ENCODE data around the gene HHAT.
A peak's percentile ranks its signal among the peaks of the same experiment; 100 is the strongest.
"Not testable (repeated sequence)": the region's sequence is repeated elsewhere in the genome, so short reads cannot be mapped to it uniquely, and the experiment has no call there.

Gene HHAT

GRCh38 chr1:210385228-210385627 is 56.5 kb downstream of the HHAT start:
- no peak for DNase-seq (ENCODE audit: low read depth in 1 of 2, low spot score in 1 of 2)

- no peak for DNase-seq (ENCODE audit: low read depth in 1 of 2, low spot score in 1 of 2)
Measured at GRCh38 chr1:210394281-210394821, 65.6 kb downstream of the HHAT start.

GRCh38 chr1:210396541-210396940 is 67.8 kb downstream of the HHAT start:
- no peak for DNase-seq (ENCODE audit: low read depth in 1 of 2, low spot score in 1 of 2)

- no peak for DNase-seq (ENCODE audit: low read depth in 1 of 2, low spot score in 1 of 2)
Measured at GRCh38 chr1:210397252-210397651, 68.5 kb downstream of the HHAT start.

GRCh38 chr1:210397681-210398080 is 69.0 kb downstream of the HHAT start:
- no peak for DNase-seq (ENCODE audit: low read depth in 1 of 2, low spot score in 1 of 2)

GRCh38 chr1:210398466-210398865 is 69.8 kb downstream of the HHAT start:
- DNase-seq (ENCODE audit: low read depth in 1 of 2, low spot score in 1 of 2) = no peak

- peak; percentile 11 to 14 for DNase-seq (ENCODE audit: low read depth in 1 of 2, low spot score in 1 of 2)
Measured at GRCh38 chr1:210400043-210400840, 71.5 kb downstream of the HHAT start.

GRCh38 chr1:210402560-210402959 is 73.9 kb downstream of the HHAT start:
- DNase-seq (ENCODE audit: low read depth in 1 of 2, low spot score in 1 of 2) = no peak

- DNase-seq (ENCODE audit: low read depth in 1 of 2, low spot score in 1 of 2) = no peak
Measured at GRCh38 chr1:210405316-210405715, 76.6 kb downstream of the HHAT start.

- DNase-seq (ENCODE audit: low read depth in 1 of 2, low spot score in 1 of 2) = not testable (repeated sequence)
Measured at GRCh38 chr1:210406341-210406740, 77.6 kb downstream of the HHAT start.

- DNase-seq (ENCODE audit: low read depth in 1 of 2, low spot score in 1 of 2) = peak; percentile 46 to 75
Measured at GRCh38 chr1:210407207-210407886, 78.6 kb downstream of the HHAT start.

GRCh38 chr1:210407887-210408252 is 79.2 kb downstream of the HHAT start:
- no peak for DNase-seq (ENCODE audit: low read depth in 1 of 2, low spot score in 1 of 2)

- DNase-seq (ENCODE audit: low read depth in 1 of 2, low spot score in 1 of 2) = no peak
Measured at GRCh38 chr1:210412240-210412639, 83.5 kb downstream of the HHAT start.

GRCh38 chr1:210413951-210414350 is 85.2 kb downstream of the HHAT start:
- no peak for DNase-seq (ENCODE audit: low read depth in 1 of 2, low spot score in 1 of 2)

- DNase-seq (ENCODE audit: low read depth in 1 of 2, low spot score in 1 of 2) = no peak
Measured at GRCh38 chr1:210415846-210416448, 87.2 kb downstream of the HHAT start.

GRCh38 chr1:210416681-210417080 is 88.0 kb downstream of the HHAT start:
- DNase-seq (ENCODE audit: low read depth in 1 of 2, low spot score in 1 of 2) = no peak

- no peak for DNase-seq (ENCODE audit: low read depth in 1 of 2, low spot score in 1 of 2)
Measured at GRCh38 chr1:210417881-210418280, 89.2 kb downstream of the HHAT start.

GRCh38 chr1:210418863-210419650 is 90.4 kb downstream of the HHAT start:
- DNase-seq (ENCODE audit: low read depth in 1 of 2, low spot score in 1 of 2) = no peak

GRCh38 chr1:210426696-210427095 is 98.0 kb downstream of the HHAT start:
- DNase-seq (ENCODE audit: low read depth in 1 of 2, low spot score in 1 of 2) = not testable (repeated sequence)

- DNase-seq (ENCODE audit: low read depth in 1 of 2, low spot score in 1 of 2) = no peak
Measured at GRCh38 chr1:210428696-210429095, 100.0 kb downstream of the HHAT start.

- no peak for DNase-seq (ENCODE audit: low read depth in 1 of 2, low spot score in 1 of 2)
Measured at GRCh38 chr1:210434223-210434622, 105.5 kb downstream of the HHAT start.
